KMS-11 (cell line): ENCODE data around the gene MTMR12.

ENCODE experiments used
- H2AFZ ChIP-seq: fragments of 200-600 bp; sonication (generic); 2 replicates; pipeline ENCODE4 v1.6.1; 2016; ENCODE audit warnings: antibody characterized with exemption, mixed run types, low read depth
- H3K27ac ChIP-seq: fragments of 200-600 bp; sonication (generic); 2 replicates; pipeline ENCODE4 v1.6.1; 2016; ENCODE audit warnings: mild to moderate bottlenecking, mixed run types
- H3K27me3 ChIP-seq: fragments of 200-600 bp; sonication (generic); 2 replicates; pipeline ENCODE4 v1.6.1; 2017; ENCODE audit warnings: mild to moderate bottlenecking, low read depth, mixed run types, moderate library complexity; ENCODE audit not compliant: insufficient read depth
- H3K36me3 ChIP-seq: fragments of 200-600 bp; sonication (generic); 2 replicates; pipeline ENCODE4 v1.6.1; 2017; ENCODE audit warnings: mild to moderate bottlenecking, mixed run types; ENCODE audit not compliant: insufficient read depth
- H3K4me1 ChIP-seq: fragments of 200-600 bp; sonication (generic); 2 replicates; pipeline ENCODE4 v1.6.1; 2016; ENCODE audit warnings: mild to moderate bottlenecking, low read depth, mixed run types; ENCODE audit not compliant: poor library complexity, severe bottlenecking
- H3K4me2 ChIP-seq: fragments of 200-600 bp; sonication (generic); 2 replicates; pipeline ENCODE4 v1.7.0; 2016; ENCODE audit warnings: mild to moderate bottlenecking, mixed run types
- H3K4me3 ChIP-seq: fragments of 200-600 bp; sonication (generic); IDR thresholded peaks from 2 replicates; pipeline ENCODE4 v1.6.1; 2017; ENCODE audit warnings: low read depth, low read length, mixed read lengths; ENCODE audit not compliant: insufficient read depth
- H3K79me2 ChIP-seq: fragments of 200-600 bp; sonication (generic); 2 replicates; pipeline ENCODE4 v1.6.1; 2016; ENCODE audit warnings: low read depth, mixed run types; ENCODE audit not compliant: insufficient read depth
- H3K9ac ChIP-seq: fragments of 200-600 bp; sonication (generic); 2 replicates; pipeline ENCODE4 v1.6.1; 2016; ENCODE audit warnings: mild to moderate bottlenecking, mixed run types
- H4K20me1 ChIP-seq: fragments of 200-600 bp; sonication (generic); 2 replicates; pipeline ENCODE4 v1.6.1; 2016; ENCODE audit warnings: mild to moderate bottlenecking, mixed run types; ENCODE audit not compliant: insufficient read depth
- TF ChIP-seq, protein P1 (sequence below): fragments of 200-600 bp; sonication (generic); conservative IDR thresholded peaks from 2 replicates; pipeline ENCODE4 v1.6.1; 2017; ENCODE audit warnings: low read depth, mild to moderate bottlenecking, antibody characterized with exemption, low read length, moderate library complexity, mixed read lengths

The MTMR12 gene, protein sequence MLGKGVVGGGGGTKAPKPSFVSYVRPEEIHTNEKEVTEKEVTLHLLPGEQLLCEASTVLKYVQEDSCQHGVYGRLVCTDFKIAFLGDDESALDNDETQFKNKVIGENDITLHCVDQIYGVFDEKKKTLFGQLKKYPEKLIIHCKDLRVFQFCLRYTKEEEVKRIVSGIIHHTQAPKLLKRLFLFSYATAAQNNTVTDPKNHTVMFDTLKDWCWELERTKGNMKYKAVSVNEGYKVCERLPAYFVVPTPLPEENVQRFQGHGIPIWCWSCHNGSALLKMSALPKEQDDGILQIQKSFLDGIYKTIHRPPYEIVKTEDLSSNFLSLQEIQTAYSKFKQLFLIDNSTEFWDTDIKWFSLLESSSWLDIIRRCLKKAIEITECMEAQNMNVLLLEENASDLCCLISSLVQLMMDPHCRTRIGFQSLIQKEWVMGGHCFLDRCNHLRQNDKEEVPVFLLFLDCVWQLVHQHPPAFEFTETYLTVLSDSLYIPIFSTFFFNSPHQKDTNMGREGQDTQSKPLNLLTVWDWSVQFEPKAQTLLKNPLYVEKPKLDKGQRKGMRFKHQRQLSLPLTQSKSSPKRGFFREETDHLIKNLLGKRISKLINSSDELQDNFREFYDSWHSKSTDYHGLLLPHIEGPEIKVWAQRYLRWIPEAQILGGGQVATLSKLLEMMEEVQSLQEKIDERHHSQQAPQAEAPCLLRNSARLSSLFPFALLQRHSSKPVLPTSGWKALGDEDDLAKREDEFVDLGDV

DNA sequence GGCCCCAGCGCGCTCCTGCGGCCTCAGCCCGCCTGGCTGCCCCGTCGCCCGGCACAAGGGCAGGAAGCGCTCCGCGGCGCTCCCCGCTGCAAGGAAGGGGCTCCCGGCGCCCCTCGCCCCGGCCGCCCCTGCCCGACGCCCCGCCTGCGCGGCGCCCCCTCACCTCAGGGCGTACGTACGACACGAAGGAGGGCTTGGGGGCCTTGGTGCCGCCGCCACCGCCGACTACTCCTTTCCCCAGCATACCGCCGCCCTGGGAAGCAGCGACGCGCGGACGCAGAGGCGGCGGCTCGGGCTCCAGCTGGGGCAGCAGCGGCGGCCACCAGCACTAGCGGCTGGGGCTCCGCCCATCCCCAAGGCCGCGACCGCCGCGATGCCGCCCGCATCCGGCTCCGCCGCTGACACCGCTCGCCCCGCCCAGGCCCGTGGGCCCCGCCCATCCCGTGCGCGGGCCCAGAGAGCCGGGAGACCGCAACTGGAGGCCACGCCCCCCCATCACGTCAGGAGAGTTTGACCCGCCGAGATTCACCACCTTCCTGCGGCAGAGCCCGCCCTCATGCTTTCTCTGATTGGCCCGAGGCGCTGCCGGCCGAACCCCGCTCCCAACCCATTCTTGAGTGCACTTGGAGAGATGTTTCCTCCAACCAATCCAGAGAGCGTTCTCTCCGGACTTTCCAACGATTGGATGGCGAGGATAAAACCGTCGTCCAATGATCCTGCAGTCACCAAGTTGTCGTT, at the start of gene MTMR12:
TSS of gene MTMR12 (minus strand) at position 345 of the 738 bp plus-strand sequence. CDS start at position 244, 101 bp downstream.
- Histone ChIP-seq H3K4me3 (no peak within 1 kb of the TSS), H3K4me1 (peaks cover 20% of the 10 kb centered on the region), H3K9ac (peak within 1 kb of the TSS; percentile 62), H4K20me1 (no peaks in the 10 kb centered on the region), H3K36me3 (no peaks in the 10 kb centered on the region), H3K4me2 (peak within 1 kb of the TSS; percentile 88), H3K79me2 (peaks cover 29% of the 10 kb centered on the region; the same call in 1 of the 2 replicates), H3K27me3 (no peaks in the 10 kb centered on the region), H3K27ac (peak within 1 kb of the TSS; percentile 42), H2AFZ (peak within 1 kb of the TSS; percentile 75)
- TF ChIP-seq, protein P1, sequence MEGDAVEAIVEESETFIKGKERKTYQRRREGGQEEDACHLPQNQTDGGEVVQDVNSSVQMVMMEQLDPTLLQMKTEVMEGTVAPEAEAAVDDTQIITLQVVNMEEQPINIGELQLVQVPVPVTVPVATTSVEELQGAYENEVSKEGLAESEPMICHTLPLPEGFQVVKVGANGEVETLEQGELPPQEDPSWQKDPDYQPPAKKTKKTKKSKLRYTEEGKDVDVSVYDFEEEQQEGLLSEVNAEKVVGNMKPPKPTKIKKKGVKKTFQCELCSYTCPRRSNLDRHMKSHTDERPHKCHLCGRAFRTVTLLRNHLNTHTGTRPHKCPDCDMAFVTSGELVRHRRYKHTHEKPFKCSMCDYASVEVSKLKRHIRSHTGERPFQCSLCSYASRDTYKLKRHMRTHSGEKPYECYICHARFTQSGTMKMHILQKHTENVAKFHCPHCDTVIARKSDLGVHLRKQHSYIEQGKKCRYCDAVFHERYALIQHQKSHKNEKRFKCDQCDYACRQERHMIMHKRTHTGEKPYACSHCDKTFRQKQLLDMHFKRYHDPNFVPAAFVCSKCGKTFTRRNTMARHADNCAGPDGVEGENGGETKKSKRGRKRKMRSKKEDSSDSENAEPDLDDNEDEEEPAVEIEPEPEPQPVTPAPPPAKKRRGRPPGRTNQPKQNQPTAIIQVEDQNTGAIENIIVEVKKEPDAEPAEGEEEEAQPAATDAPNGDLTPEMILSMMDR = no peak

DNA sequence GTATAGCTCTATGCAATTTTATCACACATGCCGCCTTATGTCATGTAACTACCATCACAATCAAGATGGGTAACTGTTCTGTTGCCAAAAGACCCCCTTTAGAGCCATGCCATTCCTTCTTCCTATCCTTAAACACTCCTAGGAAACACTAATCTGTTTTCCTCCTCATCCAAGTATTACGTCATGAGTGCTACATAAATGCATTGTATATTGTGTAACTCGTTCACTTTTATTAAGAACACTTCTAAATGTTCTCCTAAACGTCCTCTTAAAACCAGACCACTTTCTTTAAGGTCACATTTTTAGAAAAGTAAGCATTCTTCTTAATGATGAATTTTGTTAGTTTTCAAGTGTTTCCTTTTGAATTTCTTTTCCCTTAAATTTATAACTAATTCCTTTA, 49.8 kb upstream of the MTMR12 start:
- Histone ChIP-seq H3K9ac (no peak overlapping the region), H3K4me1 (no peaks in the 10 kb centered on the region), H3K4me3 (no peak overlapping the region), H3K36me3 (no peaks in the 10 kb centered on the region), H4K20me1 (no peaks in the 10 kb centered on the region), H2AFZ (no peak overlapping the region), H3K79me2 (no peaks in the 10 kb centered on the region), H3K4me2 (no peak overlapping the region), H3K27me3 (no peaks in the 10 kb centered on the region), H3K27ac (no peak overlapping the region)
- TF ChIP-seq, protein P1 = no peak

DNA sequence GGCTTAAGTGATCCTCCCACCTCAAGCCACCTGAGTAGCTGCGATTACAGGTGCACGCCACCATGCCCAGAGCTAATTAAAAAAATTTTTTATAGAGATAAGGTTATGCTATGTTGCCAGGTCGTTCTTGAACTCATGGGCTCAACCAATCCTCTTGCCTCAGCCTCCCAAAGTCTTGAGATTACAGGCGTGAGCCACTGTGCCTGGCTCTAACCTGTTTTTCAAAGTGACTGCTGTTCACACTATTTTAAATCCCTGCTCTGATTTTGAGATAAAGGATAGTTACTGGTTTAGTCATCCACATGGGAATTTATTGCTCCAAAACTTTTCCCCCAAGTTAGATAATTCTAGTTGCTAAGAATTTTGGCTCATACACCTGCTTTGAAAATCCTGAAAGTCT, 48.2 kb upstream of the MTMR12 start:
- Histone ChIP-seq H2AFZ (no peak overlapping the region), H3K4me2 (no peak overlapping the region), H3K79me2 (no peaks in the 10 kb centered on the region), H3K4me3 (no peak overlapping the region), H3K27ac (no peak overlapping the region), H4K20me1 (no peaks in the 10 kb centered on the region), H3K4me1 (no peaks in the 10 kb centered on the region), H3K9ac (no peak overlapping the region), H3K36me3 (no peaks in the 10 kb centered on the region; the same call in 1 of the 2 replicates), H3K27me3 (no peaks in the 10 kb centered on the region)
- TF ChIP-seq, protein P1 = no peak

DNA sequence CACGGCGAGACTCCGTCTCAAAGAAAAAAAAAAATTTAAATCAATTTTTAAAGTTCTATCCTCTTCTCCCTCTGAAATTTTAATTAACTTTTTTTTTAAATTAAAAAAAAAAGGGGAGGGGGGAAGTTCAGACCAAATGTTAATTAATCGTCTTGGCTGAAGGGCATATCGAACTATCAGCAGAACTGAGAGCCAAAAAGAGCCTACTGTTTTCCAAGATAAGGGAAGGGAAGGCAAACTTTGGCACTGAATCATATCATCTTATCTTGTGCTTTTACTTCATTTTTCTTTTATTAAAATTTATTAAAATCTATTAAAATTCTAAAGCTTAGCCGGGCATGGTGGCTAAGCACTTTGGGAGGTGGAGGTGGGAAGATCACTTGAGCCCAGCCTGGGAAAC, 45.9 kb upstream of the MTMR12 start:
- Histone ChIP-seq H3K9ac (no peak overlapping the region), H3K4me3 (no peak overlapping the region), H3K27ac (no peak overlapping the region), H2AFZ (no peak overlapping the region), H3K36me3 (no peaks in the 10 kb centered on the region; the same call in 1 of the 2 replicates), H4K20me1 (no peaks in the 10 kb centered on the region), H3K27me3 (no peaks in the 10 kb centered on the region), H3K4me2 (no peak overlapping the region), H3K79me2 (no peaks in the 10 kb centered on the region), H3K4me1 (no peaks in the 10 kb centered on the region)
- TF ChIP-seq, protein P1 = no peak
